GM12891 (cell line): ENCODE data around the gene ELFN1.

Experiments used
- POLR2A ChIP-seq: IDR thresholded peaks from 2 replicates; pipeline ENCODE4 v1.6.1; 2011; ENCODE audit warnings: low read depth, low read length, control low read depth
- POLR2AphosphoS5 ChIP-seq: IDR thresholded peaks from 2 replicates; pipeline ENCODE4 v1.6.1; 2011; ENCODE audit warnings: low read depth, low read length, control low read depth
- SPI1 ChIP-seq: IDR thresholded peaks from 2 replicates; pipeline ENCODE4 v1.6.1; 2011; ENCODE audit warnings: low read depth, low read length, control low read depth
- TAF1 ChIP-seq: IDR thresholded peaks from 2 replicates; pipeline ENCODE4 v1.6.1; 2011; ENCODE audit warnings: low read depth, low read length, control low read depth

GRCh38 chr7:1767524-1767923 lies 97.4 kb downstream of the ELFN1 start:
- TF ChIP-seq POLR2A (no peak), POLR2AphosphoS5 (no peak), SPI1 (no peak), TAF1 (no peak)
